ENCODE data around the gene PEAR1.

PEAR1 gene

GRCh38 chr1:156901966-156902915 lies 8.7 kb downstream of the PEAR1 start:
- Histone ChIP-seq H3K4me2 (ENCODE audit: low read length) (no peak overlapping the region), H3K4me1 (ENCODE audit: control insufficient read depth in 1 of 2, insufficient read depth in 2 of 2, low read length in 2 of 2) (peaks cover 14 to 16% of the 10 kb centered on the region in 2 experiments), H2BK5ac (ENCODE audit: low read depth, low read length, poor library complexity) (no peak overlapping the region), H3K27me3 (ENCODE audit: insufficient read depth, low read length) (no peaks in the 10 kb centered on the region), H3K27ac (ENCODE audit: low read depth, low read length) (no peak overlapping the region), H3K18ac (ENCODE audit: low read length) (no peak overlapping the region), H3K9me3 (ENCODE audit: insufficient read depth, low read depth, low read length) (peaks cover 2% of the 10 kb centered on the region), H4K8ac (ENCODE audit: low read depth, low read length) (no peak overlapping the region), H2AK5ac (ENCODE audit: low read length) (no peak overlapping the region), H4K91ac (ENCODE audit: low read depth, low read length) (no peak overlapping the region), H4K12ac (ENCODE audit: low read depth, low read length) (no peak overlapping the region), H3K4ac (ENCODE audit: low read depth, low read length) (no peak overlapping the region), H3K79me2 (ENCODE audit: control insufficient read depth, insufficient read depth, low read length, poor library complexity) (peaks cover 6% of the 10 kb centered on the region), H3K36me3 (ENCODE audit: control insufficient read depth in 1 of 2, insufficient read depth in 2 of 2, low read length in 2 of 2) (peaks cover 29 to 30% of the 10 kb centered on the region in 2 experiments), H3K79me1 (ENCODE audit: low read length) (peaks cover 13% of the 10 kb centered on the region), H2AFZ (ENCODE audit: insufficient read depth, low read length, poor library complexity) (no peak overlapping the region), H2BK12ac (ENCODE audit: low read length) (no peak overlapping the region), H3K4me3 (ENCODE audit: low read depth, low read length) (no peak overlapping the region), H3K14ac (ENCODE audit: low read length) (no peak overlapping the region), H3K9ac (ENCODE audit: low read length) (no peak overlapping the region), H3K23ac (ENCODE audit: low read length) (no peak overlapping the region), H2BK120ac (ENCODE audit: insufficient read depth, low read length, poor library complexity) (no peak overlapping the region)
- DNase-seq, result no peak
- WGBS (ENCODE audit: extremely low coverage, insufficient coverage, insufficient read length), result no CpG with 5 or more reads among the region's 23 CpGs

- H2BK120ac ChIP-seq (ENCODE audit: insufficient read depth, low read length, poor library complexity), result no peak overlapping the region
- no peak overlapping the region for H3K23ac ChIP-seq (ENCODE audit: low read length)
- DNase-seq, result no peak
- no peak overlapping the region for H3K18ac ChIP-seq (ENCODE audit: low read length)
- no CpG with 5 or more reads among the region's 15 CpGs for WGBS (ENCODE audit: extremely low coverage, insufficient coverage, insufficient read length)
- peaks cover under 1% of the 10 kb centered on the region for H3K79me1 ChIP-seq (ENCODE audit: low read length)
- no peak overlapping the region for H2AK5ac ChIP-seq (ENCODE audit: low read length)
- H3K27ac ChIP-seq (ENCODE audit: low read depth, low read length), result no peak overlapping the region
- H3K79me2 ChIP-seq (ENCODE audit: control insufficient read depth, insufficient read depth, low read length, poor library complexity), result no peaks in the 10 kb centered on the region
- peaks cover 1 to 4% of the 10 kb centered on the region in 2 experiments for H3K4me1 ChIP-seq (ENCODE audit: control insufficient read depth in 1 of 2, insufficient read depth in 2 of 2, low read length in 2 of 2)
- no peak overlapping the region for H2BK12ac ChIP-seq (ENCODE audit: low read length)
- no peak overlapping the region for H3K9ac ChIP-seq (ENCODE audit: low read length)
- H2BK5ac ChIP-seq (ENCODE audit: low read depth, low read length, poor library complexity), result no peak overlapping the region
- no peak overlapping the region for H3K4me3 ChIP-seq (ENCODE audit: low read depth, low read length)
- no peak overlapping the region for H4K8ac ChIP-seq (ENCODE audit: low read depth, low read length)
- H3K27me3 ChIP-seq (ENCODE audit: insufficient read depth, low read length), result no peaks in the 10 kb centered on the region
- no peak overlapping the region for H3K4ac ChIP-seq (ENCODE audit: low read depth, low read length)
- H3K14ac ChIP-seq (ENCODE audit: low read length), result no peak overlapping the region
- H4K12ac ChIP-seq (ENCODE audit: low read depth, low read length), result no peak overlapping the region
- no peak overlapping the region for H4K91ac ChIP-seq (ENCODE audit: low read depth, low read length)
- H3K4me2 ChIP-seq (ENCODE audit: low read length), result no peak overlapping the region
- peaks cover 41 to 42% of the 10 kb centered on the region in 2 experiments for H3K36me3 ChIP-seq (ENCODE audit: control insufficient read depth in 1 of 2, insufficient read depth in 2 of 2, low read length in 2 of 2)
- no peak overlapping the region for H2AFZ ChIP-seq (ENCODE audit: insufficient read depth, low read length, poor library complexity)
- H3K9me3 ChIP-seq (ENCODE audit: insufficient read depth, low read depth, low read length), result peaks cover 2% of the 10 kb centered on the region
These were observed 10.0 kb downstream of the PEAR1 start for GRCh38 chr1:156903328-156904091.

DNA sequence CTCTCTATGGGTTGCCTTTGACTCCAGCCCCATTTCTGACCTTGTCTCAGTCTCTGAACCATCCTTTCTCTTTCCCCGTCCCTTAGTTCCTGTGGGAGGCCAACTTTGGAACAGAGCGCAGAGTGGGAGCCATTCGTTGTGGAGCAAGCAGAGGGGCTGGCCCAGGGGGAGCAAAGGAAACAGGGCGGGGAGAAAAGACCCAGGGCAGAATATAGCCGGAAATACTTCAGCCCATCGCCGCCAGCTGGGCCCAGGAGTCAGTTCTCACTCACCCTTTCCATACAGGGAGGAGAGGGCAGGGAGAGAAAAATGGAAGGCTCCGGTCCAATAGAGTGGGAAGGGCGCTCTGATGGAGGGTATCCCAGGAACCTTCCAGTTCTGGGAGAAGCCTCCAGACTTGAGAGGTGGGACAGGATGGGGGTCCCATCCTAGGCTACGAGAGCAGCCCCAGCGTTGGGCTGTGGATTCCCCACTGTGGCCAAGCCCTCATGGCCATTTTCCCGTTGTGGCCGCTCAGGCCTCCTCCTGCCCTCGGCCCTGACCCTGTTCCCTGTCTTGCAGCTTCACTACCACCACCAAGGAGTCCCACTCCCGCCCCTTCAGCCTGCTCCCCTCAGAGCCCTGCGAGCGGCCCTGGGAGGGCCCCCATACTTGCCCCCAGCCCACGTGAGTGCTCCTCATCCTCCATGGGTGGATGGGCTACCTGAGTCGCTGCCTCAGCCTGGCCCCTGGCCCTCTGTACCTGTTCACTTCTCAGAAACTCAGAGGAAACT lies 10.9 kb downstream of the PEAR1 start:
- no peak overlapping the region for H3K4me3 ChIP-seq (ENCODE audit: low read depth, low read length)
- H3K79me2 ChIP-seq (ENCODE audit: control insufficient read depth, insufficient read depth, low read length, poor library complexity), result no peaks in the 10 kb centered on the region
- no CpG with 5 or more reads among the region's 19 CpGs for WGBS (ENCODE audit: extremely low coverage, insufficient coverage, insufficient read length)
- no peak overlapping the region for H3K4ac ChIP-seq (ENCODE audit: low read depth, low read length)
- H3K36me3 ChIP-seq (ENCODE audit: control insufficient read depth in 1 of 2, insufficient read depth in 2 of 2, low read length in 2 of 2), result peaks cover 49 to 50% of the 10 kb centered on the region in 2 experiments
- H2BK5ac ChIP-seq (ENCODE audit: low read depth, low read length, poor library complexity), result no peak overlapping the region
- no peak overlapping the region for H2AK5ac ChIP-seq (ENCODE audit: low read length)
- H3K4me2 ChIP-seq (ENCODE audit: low read length), result no peak overlapping the region
- peaks cover 0 to 3% of the 10 kb centered on the region in 2 experiments for H3K4me1 ChIP-seq (ENCODE audit: control insufficient read depth in 1 of 2, insufficient read depth in 2 of 2, low read length in 2 of 2)
- DNase-seq, result no peak
- H2BK12ac ChIP-seq (ENCODE audit: low read length), result no peak overlapping the region
- no peak overlapping the region for H3K27ac ChIP-seq (ENCODE audit: low read depth, low read length)
- H3K9me3 ChIP-seq (ENCODE audit: insufficient read depth, low read depth, low read length), result peaks cover 3% of the 10 kb centered on the region
- H2BK120ac ChIP-seq (ENCODE audit: insufficient read depth, low read length, poor library complexity), result no peak overlapping the region
- no peaks in the 10 kb centered on the region for H3K79me1 ChIP-seq (ENCODE audit: low read length)
- H4K8ac ChIP-seq (ENCODE audit: low read depth, low read length), result no peak overlapping the region
- no peak overlapping the region for H3K9ac ChIP-seq (ENCODE audit: low read length)
- H2AFZ ChIP-seq (ENCODE audit: insufficient read depth, low read length, poor library complexity), result no peak overlapping the region
- no peak overlapping the region for H3K23ac ChIP-seq (ENCODE audit: low read length)
- no peak overlapping the region for H3K18ac ChIP-seq (ENCODE audit: low read length)
- H3K14ac ChIP-seq (ENCODE audit: low read length), result no peak overlapping the region
- no peak overlapping the region for H4K12ac ChIP-seq (ENCODE audit: low read depth, low read length)
- H3K27me3 ChIP-seq (ENCODE audit: insufficient read depth, low read length), result no peaks in the 10 kb centered on the region
- no peak overlapping the region for H4K91ac ChIP-seq (ENCODE audit: low read depth, low read length)

GRCh38 chr1:156905176-156905575 lies 11.7 kb downstream of the PEAR1 start:
- H3K79me2 ChIP-seq (ENCODE audit: control insufficient read depth, insufficient read depth, low read length, poor library complexity), result no peaks in the 10 kb centered on the region
- no peak overlapping the region for H2BK5ac ChIP-seq (ENCODE audit: low read depth, low read length, poor library complexity)
- no peak overlapping the region for H2AFZ ChIP-seq (ENCODE audit: insufficient read depth, low read length, poor library complexity)
- no peak overlapping the region for H3K23ac ChIP-seq (ENCODE audit: low read length)
- H4K8ac ChIP-seq (ENCODE audit: low read depth, low read length), result no peak overlapping the region
- no peak overlapping the region for H2AK5ac ChIP-seq (ENCODE audit: low read length)
- H3K9ac ChIP-seq (ENCODE audit: low read length), result no peak overlapping the region
- no peak overlapping the region for H2BK12ac ChIP-seq (ENCODE audit: low read length)
- no peak for DNase-seq
- no peak overlapping the region for H3K4ac ChIP-seq (ENCODE audit: low read depth, low read length)
- H2BK120ac ChIP-seq (ENCODE audit: insufficient read depth, low read length, poor library complexity), result no peak overlapping the region
- H3K4me3 ChIP-seq (ENCODE audit: low read depth, low read length), result no peak overlapping the region
- WGBS (ENCODE audit: extremely low coverage, insufficient coverage, insufficient read length), result no CpG with 5 or more reads among the region's 16 CpGs
- no peak overlapping the region for H4K91ac ChIP-seq (ENCODE audit: low read depth, low read length)
- H4K12ac ChIP-seq (ENCODE audit: low read depth, low read length), result no peak overlapping the region
- H3K4me1 ChIP-seq (ENCODE audit: control insufficient read depth in 1 of 2, insufficient read depth in 2 of 2, low read length in 2 of 2), result peaks cover 0 to 3% of the 10 kb centered on the region in 2 experiments
- peaks cover 3% of the 10 kb centered on the region for H3K9me3 ChIP-seq (ENCODE audit: insufficient read depth, low read depth, low read length)
- H3K27ac ChIP-seq (ENCODE audit: low read depth, low read length), result no peak overlapping the region
- H3K79me1 ChIP-seq (ENCODE audit: low read length), result no peaks in the 10 kb centered on the region
- no peaks in the 10 kb centered on the region for H3K27me3 ChIP-seq (ENCODE audit: insufficient read depth, low read length)
- H3K14ac ChIP-seq (ENCODE audit: low read length), result no peak overlapping the region
- H3K18ac ChIP-seq (ENCODE audit: low read length), result no peak overlapping the region
- H3K4me2 ChIP-seq (ENCODE audit: low read length), result no peak overlapping the region
- H3K36me3 ChIP-seq (ENCODE audit: control insufficient read depth in 1 of 2, insufficient read depth in 2 of 2, low read length in 2 of 2), result peaks cover 57 to 58% of the 10 kb centered on the region in 2 experiments

All from trophoblast cell (in vitro differentiated cells and primary cell).